GM10266 (cell line): ENCODE measurements around the gene TAOK1.

Source experiments
- DNase-seq: peaks from one replicate; pipeline ENCODE4 v3.0.0; 2012; ENCODE audit errors: extremely low spot score
- TF ChIP-seq, protein P1 (sequence below): IDR thresholded peaks from 2 replicates; pipeline ENCODE4 v1.5.1; 2012; ENCODE audit warnings: mild to moderate bottlenecking, low read depth; ENCODE audit not compliant: control insufficient read depth, insufficient read depth; ENCODE audit errors: missing control alignments

The TAOK1 gene

DNA sequence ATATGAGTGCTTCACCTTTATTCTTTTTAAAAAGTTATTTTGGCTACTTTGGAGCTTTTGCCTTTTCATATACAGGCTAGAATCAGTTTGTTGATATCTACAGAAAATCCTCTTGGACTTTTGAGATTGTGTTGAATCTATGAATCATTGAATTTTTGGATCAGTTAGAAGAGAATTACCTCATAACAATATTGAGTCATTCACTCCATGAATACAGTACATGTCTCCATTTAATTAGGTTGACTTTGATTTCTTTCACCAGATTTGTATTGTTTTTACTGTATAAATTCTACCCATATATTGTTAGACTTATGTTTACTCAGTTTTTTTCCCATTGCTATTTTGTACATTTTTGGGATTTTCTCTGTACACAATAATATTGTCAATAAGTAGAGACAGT lies 54.4 kb downstream of the TAOK1 start:
- DNase-seq: no peak
- TF ChIP-seq, protein P1, sequence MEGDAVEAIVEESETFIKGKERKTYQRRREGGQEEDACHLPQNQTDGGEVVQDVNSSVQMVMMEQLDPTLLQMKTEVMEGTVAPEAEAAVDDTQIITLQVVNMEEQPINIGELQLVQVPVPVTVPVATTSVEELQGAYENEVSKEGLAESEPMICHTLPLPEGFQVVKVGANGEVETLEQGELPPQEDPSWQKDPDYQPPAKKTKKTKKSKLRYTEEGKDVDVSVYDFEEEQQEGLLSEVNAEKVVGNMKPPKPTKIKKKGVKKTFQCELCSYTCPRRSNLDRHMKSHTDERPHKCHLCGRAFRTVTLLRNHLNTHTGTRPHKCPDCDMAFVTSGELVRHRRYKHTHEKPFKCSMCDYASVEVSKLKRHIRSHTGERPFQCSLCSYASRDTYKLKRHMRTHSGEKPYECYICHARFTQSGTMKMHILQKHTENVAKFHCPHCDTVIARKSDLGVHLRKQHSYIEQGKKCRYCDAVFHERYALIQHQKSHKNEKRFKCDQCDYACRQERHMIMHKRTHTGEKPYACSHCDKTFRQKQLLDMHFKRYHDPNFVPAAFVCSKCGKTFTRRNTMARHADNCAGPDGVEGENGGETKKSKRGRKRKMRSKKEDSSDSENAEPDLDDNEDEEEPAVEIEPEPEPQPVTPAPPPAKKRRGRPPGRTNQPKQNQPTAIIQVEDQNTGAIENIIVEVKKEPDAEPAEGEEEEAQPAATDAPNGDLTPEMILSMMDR: no peak

DNA sequence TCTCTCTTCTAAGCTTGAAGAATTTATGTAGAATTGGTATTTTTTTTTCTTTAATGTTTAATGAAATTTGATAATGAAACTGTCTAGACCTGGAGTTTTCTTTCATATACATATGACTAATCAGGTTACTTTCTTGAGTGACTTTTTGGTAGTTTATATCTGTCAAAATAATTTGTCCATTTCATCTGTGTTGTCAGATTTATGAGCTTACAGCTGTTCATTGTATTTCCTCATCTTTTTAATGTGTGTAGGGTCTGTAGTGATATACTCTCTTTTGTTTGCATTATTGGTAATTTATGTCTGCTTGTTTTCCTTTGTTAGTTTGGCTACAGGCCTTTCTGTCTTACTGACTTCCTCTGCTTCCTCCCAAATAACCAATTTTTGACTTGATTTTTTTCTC lies 55.7 kb downstream of the TAOK1 start:
- DNase-seq: no peak
- TF ChIP-seq, protein P1: no peak

DNA sequence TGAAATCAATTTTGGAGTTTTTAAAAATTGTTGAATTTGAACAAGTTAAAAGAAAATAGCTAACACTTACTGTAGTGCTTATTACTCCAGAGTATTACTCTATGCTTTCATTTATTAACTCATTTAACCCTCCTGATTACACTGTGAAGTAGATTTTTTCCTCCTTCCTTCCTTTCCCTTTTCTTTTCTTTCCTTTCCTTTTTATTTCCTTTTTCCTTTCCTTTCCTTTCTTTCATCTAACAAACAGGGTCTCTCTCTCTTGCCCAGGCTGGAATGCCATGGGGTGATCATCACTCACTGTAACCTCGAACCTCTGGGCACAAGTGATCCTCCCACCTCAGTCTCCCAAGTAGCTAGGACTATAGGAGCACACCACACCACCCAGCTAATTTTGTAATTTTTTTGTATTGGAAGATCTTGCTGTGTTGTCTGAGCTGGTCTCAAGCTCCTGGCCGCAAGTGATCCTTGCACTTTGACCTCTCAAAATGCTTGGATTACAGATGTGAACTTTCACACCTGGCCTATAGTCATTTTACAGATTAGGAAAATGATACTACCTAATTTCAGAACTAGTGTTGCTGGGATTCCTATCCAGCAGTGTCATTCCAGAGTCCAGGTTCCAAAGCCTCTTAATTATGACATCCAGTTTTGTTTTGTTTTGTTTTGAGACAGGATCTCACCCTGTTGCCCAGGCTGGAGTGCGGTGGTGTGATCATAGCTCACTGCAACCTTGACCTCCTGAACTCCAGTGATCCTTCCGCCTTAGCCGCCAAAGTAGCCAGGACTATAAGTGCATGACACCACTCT lies 59.9 kb downstream of the TAOK1 start:
- TF ChIP-seq, protein P1: no peak
- DNase-seq: no peak

DNA sequence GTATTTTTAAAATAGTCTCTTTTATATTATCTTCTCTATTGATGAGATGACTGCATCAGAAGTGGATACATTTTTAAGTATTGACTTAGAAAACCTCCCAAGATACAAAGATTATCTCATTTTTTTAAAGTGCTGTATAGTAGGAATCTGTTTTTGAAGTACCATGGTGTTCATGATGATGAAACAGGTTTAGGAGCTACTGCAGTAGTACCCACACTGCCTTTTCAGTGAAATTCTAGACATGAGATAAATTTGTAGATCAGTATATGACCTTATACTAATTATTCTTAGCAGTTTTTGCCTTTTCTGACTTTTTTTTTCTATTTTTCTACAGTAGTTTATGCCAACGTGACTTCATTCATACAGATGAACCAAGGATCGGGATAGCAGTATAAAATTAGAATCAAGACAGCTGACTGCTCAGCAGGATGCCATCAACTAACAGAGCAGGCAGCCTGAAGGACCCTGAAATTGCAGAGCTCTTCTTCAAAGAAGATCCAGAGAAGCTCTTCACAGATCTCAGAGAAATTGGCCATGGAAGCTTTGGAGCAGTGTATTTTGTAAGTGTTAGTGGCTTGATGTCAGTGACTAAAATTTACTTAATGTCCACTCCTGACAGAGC lies 61.1 kb downstream of the TAOK1 start:
- TF ChIP-seq, protein P1: no peak
- no peak for DNase-seq

DNA sequence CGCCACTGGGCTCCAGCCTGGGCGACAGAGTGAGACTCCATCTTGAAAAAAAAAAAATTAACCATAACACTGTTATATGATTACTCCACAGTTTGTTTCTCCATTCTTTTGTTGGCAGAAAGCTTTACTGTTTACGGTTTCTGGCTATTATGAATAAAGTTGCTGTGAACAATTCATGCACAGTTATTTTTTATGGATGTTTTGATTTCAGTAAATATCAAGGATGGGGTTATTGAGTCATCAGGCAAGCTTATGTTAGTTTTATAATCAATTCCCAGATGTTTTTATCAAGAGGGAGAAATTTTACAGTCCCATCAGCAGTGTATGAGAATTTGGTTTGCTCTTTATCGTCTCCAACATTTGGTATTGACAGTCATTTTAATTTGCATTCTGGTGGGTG lies 67.9 kb downstream of the TAOK1 start:
- TF ChIP-seq, protein P1: no peak
- no peak for DNase-seq

DNA sequence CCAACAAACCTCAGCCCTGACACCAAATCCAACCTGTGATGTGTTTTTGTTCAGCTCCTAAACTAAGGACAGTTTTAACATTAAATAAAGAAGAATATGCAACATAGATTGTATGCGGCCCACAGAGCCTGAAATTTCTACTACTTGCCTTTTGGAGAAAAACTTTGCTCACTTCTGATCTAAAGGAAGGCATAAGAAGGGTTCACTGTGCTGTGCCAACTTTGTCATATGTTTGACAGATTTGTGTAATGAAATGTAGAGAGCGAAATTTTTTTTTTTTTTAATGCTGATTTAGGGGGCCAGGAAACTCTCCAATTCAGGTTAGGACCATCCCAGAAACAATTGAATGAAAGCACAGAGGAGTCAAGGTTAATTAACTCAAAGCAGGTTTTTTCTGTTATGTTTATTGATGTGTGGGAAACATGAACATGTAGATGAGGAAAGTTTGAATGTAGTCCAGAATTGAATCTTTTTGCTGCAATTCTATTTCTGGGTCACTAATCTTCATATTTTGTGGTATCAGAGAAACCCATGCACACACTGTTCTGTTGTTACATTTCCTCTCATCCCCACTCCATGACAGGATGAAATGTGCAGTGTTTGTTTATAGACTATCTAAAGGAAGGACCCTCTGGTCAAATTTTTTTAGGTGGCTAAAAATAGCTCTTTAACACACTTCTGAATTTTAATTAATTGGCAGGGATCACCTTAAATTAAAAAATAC lies 71.5 kb downstream of the TAOK1 start:
- no peak for DNase-seq
- TF ChIP-seq, protein P1: no peak
